Measurements from ENCODE around the gene TMEM140. TPM values are rescaled to one million over a fixed set of nuclear protein-coding genes. Genes with fewer than 3 reads are reported as not detected.

The TMEM140 gene
- total and polyA plus RNA-seq, 2 of the 13 experiments (the other 11 are each of a cell fraction or from before 2014, with no cell fraction given), result 9.2 to 21.7 TPM

DNA sequence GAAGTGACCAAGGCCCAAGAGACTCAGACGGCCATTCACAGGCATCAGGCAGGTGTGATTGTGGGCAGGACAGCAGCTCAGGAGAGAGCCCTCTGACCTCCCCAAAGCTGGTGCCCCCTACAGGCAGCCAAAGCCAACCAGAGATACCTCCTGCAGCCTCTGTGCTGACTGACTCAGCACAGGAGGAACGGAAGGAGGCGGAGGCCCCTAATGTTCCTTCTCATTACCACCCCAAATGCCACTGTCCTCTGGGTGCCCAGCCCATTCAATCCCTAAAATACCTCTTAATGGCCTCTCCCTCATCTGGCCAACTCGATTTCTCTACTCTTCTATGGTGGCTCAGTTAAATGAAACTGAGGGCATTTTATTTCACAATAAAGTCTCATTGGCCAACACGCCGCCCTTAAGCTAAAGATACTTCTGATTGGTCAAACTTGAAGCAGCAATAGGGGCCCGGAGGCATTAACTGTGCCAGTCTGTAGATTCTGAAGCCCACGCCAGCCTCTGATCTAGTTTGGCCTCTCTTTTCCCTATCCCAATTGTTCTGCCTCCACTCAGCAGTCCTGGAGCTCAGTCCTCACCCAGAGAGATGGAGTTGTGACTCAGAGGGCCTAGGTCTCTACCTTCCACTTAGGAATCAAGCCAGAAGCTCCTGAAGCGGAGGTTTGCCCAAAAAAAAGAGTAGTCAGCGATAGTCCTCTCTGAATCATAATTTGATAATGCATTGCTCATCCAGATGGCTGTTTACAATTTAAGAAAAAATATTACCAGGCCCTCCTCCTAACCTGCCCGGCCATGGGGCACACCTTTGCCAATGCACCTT lies 21.5 kb downstream of the TMEM140 start (continued):
- TF ChIP-seq, protein P1, sequence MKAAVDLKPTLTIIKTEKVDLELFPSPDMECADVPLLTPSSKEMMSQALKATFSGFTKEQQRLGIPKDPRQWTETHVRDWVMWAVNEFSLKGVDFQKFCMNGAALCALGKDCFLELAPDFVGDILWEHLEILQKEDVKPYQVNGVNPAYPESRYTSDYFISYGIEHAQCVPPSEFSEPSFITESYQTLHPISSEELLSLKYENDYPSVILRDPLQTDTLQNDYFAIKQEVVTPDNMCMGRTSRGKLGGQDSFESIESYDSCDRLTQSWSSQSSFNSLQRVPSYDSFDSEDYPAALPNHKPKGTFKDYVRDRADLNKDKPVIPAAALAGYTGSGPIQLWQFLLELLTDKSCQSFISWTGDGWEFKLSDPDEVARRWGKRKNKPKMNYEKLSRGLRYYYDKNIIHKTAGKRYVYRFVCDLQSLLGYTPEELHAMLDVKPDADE (CRISPR knock-in tag; IDR thresholded peaks at IDR 0.05), result no peak
- TF ChIP-seq, protein P2, sequence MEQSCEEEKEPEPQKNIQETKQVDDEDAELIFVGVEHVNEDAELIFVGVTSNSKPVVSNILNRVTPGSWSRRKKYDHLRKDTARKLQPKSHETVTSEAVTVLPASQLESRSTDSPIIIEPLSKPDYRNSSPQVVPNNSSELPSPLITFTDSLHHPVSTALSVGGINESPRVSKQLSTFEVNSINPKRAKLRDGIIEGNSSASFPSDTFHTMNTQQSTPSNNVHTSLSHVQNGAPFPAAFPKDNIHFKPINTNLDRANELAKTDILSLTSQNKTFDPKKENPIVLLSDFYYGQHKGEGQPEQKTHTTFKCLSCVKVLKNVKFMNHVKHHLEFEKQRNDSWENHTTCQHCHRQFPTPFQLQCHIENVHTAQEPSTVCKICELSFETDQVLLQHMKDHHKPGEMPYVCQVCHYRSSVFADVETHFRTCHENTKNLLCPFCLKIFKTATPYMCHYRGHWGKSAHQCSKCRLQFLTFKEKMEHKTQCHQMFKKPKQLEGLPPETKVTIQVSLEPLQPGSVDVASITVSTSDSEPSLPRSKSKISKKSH (CRISPR knock-in tag; IDR thresholded peaks at IDR 0.05; ENCODE audit: borderline replicate concordance), result no peak
- TF ChIP-seq, protein P3, sequence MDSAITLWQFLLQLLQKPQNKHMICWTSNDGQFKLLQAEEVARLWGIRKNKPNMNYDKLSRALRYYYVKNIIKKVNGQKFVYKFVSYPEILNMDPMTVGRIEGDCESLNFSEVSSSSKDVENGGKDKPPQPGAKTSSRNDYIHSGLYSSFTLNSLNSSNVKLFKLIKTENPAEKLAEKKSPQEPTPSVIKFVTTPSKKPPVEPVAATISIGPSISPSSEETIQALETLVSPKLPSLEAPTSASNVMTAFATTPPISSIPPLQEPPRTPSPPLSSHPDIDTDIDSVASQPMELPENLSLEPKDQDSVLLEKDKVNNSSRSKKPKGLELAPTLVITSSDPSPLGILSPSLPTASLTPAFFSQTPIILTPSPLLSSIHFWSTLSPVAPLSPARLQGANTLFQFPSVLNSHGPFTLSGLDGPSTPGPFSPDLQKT (CRISPR knock-in tag; IDR thresholded peaks at IDR 0.05; ENCODE audit: borderline replicate concordance), result no peak
- TF ChIP-seq, protein P4, sequence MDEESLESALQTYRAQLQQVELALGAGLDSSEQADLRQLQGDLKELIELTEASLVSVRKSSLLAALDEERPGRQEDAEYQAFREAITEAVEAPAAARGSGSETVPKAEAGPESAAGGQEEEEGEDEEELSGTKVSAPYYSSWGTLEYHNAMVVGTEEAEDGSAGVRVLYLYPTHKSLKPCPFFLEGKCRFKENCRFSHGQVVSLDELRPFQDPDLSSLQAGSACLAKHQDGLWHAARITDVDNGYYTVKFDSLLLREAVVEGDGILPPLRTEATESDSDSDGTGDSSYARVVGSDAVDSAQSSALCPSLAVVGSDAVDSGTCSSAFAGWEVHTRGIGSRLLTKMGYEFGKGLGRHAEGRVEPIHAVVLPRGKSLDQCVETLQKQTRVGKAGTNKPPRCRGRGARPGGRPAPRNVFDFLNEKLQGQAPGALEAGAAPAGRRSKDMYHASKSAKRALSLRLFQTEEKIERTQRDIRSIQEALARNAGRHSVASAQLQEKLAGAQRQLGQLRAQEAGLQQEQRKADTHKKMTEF (CRISPR knock-in tag; IDR thresholded peaks at IDR 0.05), result no peak
- TF ChIP-seq, protein P5, sequence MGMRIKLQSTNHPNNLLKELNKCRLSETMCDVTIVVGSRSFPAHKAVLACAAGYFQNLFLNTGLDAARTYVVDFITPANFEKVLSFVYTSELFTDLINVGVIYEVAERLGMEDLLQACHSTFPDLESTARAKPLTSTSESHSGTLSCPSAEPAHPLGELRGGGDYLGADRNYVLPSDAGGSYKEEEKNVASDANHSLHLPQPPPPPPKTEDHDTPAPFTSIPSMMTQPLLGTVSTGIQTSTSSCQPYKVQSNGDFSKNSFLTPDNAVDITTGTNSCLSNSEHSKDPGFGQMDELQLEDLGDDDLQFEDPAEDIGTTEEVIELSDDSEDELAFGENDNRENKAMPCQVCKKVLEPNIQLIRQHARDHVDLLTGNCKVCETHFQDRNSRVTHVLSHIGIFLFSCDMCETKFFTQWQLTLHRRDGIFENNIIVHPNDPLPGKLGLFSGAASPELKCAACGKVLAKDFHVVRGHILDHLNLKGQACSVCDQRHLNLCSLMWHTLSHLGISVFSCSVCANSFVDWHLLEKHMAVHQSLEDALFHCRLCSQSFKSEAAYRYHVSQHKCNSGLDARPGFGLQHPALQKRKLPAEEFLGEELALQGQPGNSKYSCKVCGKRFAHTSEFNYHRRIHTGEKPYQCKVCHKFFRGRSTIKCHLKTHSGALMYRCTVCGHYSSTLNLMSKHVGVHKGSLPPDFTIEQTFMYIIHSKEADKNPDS (CRISPR knock-in tag; IDR thresholded peaks at IDR 0.05), result no peak
- TF ChIP-seq TCF12 (IDR thresholded peaks at IDR 0.05) (no peak), TCF12 (CRISPR knock-in tag; IDR thresholded peaks at IDR 0.05) (no peak), JUN (CRISPR knock-in tag; IDR thresholded peaks at IDR 0.05) (no peak), THYN1 (CRISPR knock-in tag; IDR thresholded peaks at IDR 0.05; ENCODE audit: borderline replicate concordance, low read depth) (no peak), ZNF615 (CRISPR knock-in tag; IDR thresholded peaks at IDR 0.05; ENCODE audit: borderline replicate concordance) (no peak), MTA1 (CRISPR knock-in tag; IDR thresholded peaks at IDR 0.05; ENCODE audit: borderline replicate concordance) (no peak), ZNF335 (CRISPR knock-in tag; IDR thresholded peaks at IDR 0.05) (no peak), ZNF670 (CRISPR knock-in tag; IDR thresholded peaks at IDR 0.05; ENCODE audit: borderline replicate concordance) (no peak), ZNF792 (CRISPR knock-in tag; IDR thresholded peaks at IDR 0.05) (no peak), ZSCAN9 (CRISPR knock-in tag; IDR thresholded peaks at IDR 0.05; ENCODE audit: borderline replicate concordance) (no peak), SP4 (CRISPR knock-in tag; IDR thresholded peaks at IDR 0.05) (no peak), ZNF720 (CRISPR knock-in tag; IDR thresholded peaks at IDR 0.05) (no peak), CBX2 (IDR thresholded peaks at IDR 0.05; ENCODE audit: low read depth, low read length) (no peak), CBX2 (CRISPR knock-in tag; IDR thresholded peaks at IDR 0.05; ENCODE audit: low read depth) (no peak), HNRNPL (IDR thresholded peaks at IDR 0.05; ENCODE audit: low read depth, low read length) (no peak), ZNF33B (CRISPR knock-in tag; IDR thresholded peaks at IDR 0.05) (no peak)
- TF ChIP-seq, protein P6, sequence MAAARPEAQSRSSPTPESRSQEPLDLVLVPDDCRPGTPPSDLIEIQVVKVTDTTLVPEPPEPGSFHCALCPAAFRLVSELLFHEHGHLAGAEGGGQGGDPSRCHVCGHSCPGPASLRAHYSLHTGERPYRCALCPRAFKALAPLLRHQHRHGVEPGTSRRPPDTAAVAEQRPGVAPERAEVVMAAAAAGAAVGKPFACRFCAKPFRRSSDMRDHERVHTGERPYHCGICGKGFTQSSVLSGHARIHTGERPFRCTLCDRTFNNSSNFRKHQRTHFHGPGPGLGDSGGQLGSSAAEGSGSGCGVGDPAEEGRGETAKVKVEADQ (CRISPR knock-in tag; IDR thresholded peaks at IDR 0.05; ENCODE audit: borderline replicate concordance), result no peak
